RCC 7860 (cell line): Measurements from ENCODE around the gene NUDT1.

ENCODE experiments used
- DNase-seq: peaks from one replicate; pipeline ENCODE4 v3.0.0-alpha.2; 2015; ENCODE audit warnings: low spot score
- FAIRE-seq: peaks from 2 replicates; lab custom pipeline; 2012; peaks lifted over from hg19 to GRCh38; lab: Jason Lieb, UNC

Gene NUDT1

DNA sequence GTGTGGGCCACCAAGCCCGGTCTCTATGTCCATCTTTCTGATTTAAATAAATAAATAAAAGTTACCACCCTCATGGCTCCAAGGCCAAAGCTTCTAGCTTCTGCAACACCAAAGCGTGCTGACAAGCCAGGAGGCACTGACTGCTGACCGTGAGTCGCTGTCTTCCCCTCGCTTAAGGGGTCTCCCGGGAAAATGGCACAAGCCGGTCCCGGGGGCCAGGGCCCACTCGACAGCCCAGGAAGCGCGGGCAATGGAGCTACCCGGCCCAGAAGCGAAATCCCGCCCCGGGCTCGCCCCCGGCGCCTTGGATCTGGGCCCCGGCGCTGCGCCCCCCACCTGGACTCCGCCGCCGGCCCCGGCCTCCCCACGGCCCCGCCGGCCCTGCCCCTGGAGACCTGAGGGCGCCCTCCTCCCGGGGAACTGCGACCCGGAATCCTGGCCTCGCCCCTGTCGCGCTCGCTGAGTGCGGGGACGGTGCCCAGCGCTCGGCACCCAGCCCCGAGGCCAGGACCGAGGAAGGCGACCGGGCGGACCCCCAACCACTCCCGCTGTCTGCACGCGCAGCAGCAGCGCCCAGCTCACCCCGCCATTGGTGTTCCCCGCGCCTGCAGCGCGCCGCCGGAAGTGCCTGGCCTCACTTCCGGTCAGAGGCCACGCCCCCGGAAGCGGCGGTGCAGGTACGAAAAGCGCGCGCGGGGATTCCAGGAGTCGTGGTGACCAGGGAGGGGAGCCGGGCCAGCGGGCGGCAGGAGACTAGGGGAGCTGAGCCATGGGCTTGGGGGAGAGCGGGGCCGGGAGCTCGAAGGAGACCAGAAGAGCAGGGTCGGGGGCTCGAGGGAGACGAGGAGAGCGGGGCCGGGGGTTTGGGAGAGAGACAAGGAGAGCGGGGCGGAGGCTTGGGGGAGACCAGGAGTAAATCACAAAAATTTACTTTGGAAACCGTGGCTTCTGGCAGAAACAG is at the start of gene NUDT1, which contains the start of gene MRM2:
TSS of gene NUDT1 (plus strand) at position 647 of the 961 bp plus-strand sequence. CDS start 2,349 bp downstream, outside the sequence.
TSS of gene MRM2 (minus strand) at position 626 of the 961 bp plus-strand sequence. CDS start at position 590, 36 bp downstream.
- peak; percentile 71 for DNase-seq
- FAIRE-seq, result no peak

DNA sequence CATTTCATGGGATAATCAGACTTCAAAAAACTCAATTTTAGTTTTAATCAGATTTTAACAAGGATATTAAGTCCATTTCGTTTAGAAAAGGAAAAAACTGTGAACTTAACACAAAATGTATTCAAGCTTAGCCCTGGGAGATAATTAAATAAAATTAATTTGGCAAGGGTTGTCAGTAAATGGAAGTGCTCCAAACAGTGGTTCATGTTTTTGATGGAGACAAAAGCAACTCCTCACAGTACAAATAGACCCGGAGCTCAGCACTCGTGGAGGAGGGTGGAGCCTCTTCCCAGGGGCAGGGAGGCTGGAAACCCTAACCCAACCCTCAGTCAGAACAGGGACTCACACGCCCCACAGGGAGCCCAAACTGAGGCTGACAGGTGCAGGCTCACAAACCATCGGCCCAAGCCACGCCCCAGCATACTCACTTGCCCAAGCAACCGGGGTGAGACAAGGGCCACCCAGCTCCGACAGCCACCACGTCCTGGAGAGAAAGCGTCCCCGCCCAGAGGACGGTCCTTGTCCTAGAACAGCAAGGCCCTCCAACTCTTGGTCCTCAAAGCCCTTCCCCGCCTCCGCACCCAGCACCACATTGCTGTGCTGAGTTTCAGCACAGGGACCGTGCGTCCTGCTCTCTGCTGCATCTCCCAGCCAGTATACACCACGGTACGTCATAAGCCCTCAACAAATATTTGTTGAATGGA is 49.0 kb upstream of the NUDT1 start:
- DNase-seq (no peak), FAIRE-seq (no peak)

- FAIRE-seq, result no peak
- DNase-seq, result no peak
Measured at GRCh38 chr7:2193575-2194305, 48.3 kb upstream of the NUDT1 start.

DNA sequence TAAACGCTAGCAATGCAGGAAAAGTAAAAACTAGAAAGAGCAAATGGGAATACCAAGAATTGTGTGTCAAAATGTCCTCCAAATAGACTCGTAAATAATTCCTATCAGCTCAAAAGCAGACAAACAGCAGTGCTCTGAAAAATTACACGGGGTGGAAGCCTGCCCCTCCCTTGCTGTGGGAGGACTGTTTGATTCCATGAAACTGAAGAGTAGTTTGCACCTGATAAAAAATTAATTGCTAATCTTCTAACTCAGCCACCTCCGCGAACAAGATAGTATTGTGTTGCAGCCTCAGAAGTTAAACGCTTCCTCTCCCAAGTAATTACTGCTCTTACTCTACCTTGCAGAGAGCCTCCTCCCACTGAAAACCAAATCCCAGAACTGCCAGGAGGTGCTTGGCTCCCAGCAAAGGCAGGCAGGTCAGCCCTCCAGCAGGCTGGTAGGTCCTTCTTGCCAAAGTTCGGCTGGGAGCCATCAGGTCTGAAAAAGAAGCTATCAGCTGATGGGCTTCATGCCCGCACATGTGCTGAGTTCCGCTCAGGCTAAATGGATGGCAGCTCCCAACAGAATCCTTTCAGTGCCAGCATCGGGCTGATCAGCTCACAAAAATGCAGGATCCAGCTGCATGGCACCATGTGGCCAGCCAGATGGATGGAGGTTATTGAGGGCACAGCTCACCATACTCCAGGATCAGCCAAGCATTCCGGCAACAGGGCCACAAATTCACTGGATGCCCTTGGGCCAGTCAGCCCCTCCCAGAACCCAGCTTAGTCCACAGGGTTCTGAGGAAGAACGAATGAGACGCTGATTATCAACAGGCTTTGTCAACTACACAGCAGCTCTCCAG is 46.4 kb upstream of the NUDT1 start:
- no peak for FAIRE-seq
- DNase-seq, result no peak

- DNase-seq (no peak), FAIRE-seq (no peak)
Measured at GRCh38 chr7:2196381-2197378, 45.3 kb upstream of the NUDT1 start.

GRCh38 chr7:2197436-2198155 is 44.4 kb upstream of the NUDT1 start:
- DNase-seq (no peak), FAIRE-seq (no peak)

DNA sequence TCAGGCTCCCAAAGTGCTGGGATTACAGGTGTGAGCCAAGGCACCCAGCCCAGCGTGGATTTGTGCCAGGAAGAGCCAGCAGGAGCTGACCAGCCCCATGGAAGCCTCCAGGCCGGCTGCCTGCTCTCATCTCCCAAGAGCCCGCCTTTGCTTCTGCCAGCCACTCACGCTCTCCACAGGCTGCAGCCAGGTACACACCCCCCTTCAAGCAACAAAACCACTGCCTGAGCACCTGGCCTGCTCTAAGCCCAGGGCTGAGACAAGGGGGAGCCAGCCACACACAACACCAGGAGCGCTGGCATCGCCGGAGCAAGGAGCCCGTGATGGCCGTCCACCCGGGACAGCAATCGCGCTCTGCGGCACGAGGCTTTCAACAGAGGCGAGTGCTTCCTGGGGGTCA is 43.8 kb upstream of the NUDT1 start:
- DNase-seq, result no peak

GRCh38 chr7:2198760-2199159 is 43.3 kb upstream of the NUDT1 start:
- DNase-seq (no peak), FAIRE-seq (no peak)

More for the DNA sequence above, 43.8 kb upstream of the NUDT1 start:
- FAIRE-seq, result no peak

DNA sequence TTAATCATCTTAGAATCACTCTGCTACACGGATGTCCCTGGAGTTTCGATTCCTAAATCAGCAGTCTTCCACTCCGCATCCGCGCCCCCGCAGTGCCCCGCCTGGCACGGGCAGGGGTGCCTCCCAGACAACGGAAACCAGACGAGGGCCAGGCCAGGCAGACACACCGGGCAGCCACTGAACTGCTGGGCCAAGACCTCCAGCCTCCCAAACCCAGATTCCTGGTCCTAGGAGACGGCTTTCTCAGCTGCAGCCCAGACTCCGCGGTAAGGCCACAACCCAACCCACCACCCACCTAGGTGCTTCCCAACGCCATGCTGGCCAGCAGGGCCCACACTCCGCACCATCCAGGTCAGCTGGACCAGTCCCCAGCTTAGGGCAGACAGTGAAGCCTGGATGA is 42.5 kb upstream of the NUDT1 start:
- no peak for FAIRE-seq

GRCh38 chr7:2199956-2200583 is 42.0 kb upstream of the NUDT1 start:
- DNase-seq (no peak), FAIRE-seq (no peak)

More for the DNA sequence above, 42.5 kb upstream of the NUDT1 start:
- no peak for DNase-seq

DNA sequence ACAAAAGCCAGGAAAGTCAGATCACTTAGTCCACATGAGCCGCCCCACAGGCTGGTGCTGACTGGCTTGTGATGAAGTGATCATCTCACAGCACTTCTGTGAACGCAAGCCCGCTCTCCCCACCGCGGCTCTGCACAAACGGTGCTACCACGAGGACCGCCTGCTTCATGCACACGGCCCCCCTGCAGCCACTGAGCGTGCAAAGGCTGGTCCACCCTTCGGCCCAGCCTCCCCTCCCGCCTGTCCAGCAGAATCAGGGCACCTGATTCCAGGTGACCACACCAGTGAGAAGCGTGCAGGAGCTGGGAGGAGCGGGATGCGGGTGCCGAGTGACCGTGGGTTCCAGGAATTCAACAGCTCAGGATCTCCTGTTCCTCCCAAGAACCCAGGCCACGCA is 41.4 kb upstream of the NUDT1 start:
- DNase-seq (no peak), FAIRE-seq (no peak)

DNA sequence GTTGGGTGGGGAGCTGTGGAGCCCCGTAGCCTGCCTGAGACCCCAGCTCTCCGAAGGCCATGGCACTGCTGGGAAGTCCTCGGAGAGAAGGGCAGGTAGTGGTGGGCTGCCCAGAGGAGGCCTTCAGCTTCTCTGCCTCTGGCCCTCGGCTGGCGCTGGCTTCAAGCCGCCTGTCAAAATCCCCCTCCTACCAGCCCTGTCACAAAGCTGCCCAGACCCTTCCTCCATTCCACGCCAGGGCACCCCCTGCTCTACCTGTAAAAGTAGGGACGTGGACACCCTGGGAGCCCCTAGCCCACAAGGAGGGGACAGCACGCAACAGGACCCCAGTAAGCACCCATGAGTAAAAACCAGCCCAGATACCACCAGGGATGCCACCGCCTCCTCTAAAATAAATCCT is 40.9 kb upstream of the NUDT1 start:
- DNase-seq (no peak), FAIRE-seq (no peak)

- no peak for DNase-seq
- no peak for FAIRE-seq
Measured at GRCh38 chr7:2201686-2202360, 40.2 kb upstream of the NUDT1 start.

GRCh38 chr7:2202361-2202761 is 39.7 kb upstream of the NUDT1 start:
- no peak for DNase-seq
- FAIRE-seq, result no peak

DNA sequence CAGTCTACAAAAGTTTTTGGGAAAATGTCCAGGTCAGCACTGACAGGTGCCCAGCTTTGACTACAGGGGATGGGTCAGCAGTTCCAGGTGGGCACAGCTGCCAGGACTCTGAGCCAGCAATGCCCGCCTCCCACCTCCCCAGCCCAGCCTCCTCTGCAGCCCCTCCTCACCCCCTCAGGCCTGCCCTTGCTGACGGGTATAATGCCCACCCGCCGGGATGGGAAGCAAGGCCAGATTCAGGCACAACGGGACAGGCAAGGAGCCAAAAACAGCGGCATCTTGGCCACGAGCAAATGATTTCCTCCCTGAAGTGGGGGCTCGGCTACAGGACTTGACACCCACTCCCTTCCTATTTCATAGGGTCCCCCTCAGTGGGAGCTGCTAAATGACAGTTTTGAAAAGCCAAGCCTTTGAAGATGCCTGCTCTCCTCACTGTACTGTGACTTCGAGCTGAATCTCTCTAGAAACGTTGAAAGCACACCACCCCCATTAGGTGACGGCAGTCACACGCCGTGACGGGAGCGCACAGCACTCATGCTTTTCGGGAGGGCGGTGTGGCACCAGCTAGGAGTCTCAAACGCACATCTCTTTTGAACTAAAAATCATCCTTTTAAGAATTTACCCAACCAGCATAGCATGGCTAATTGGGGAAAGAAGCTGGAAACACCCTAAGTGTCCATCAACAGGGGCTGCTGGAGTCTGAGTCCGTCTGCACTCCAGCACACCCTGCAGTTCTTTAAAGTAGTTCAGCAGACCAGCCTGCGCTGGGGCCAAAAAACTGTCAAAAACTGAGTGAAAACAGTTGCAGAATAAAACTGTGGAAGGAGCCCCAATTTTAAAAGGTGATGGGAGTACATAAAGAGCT is 38.9 kb upstream of the NUDT1 start:
- no peak for FAIRE-seq
- DNase-seq, result no peak

DNA sequence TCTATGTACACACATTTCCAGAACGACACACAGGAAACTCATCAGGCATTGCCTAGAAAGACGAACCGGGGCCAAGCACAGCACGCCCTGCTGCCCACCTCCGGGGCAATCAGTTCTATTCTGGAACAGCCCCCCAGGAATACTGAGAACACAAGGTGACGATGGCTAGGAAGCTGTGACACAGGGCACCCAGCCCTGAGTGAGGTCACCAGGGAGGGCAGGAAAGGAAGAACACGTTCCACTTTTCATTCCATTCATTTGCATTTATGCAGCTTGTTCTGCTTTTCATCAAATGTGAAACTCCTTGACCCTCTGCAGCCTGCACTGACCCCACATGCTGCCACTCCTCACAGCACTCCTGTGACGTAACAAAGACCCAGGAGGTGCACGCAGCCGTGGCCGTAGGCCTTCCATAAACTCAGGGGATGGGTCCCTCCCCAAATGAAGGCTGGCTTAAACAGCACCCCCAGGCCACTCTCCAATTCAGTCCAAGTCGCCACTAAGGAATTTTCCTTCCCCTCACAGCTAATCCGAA is 38.2 kb upstream of the NUDT1 start:
- FAIRE-seq (no peak), DNase-seq (no peak)
